ENCODE data around the gene E2F6. TPM values are rescaled to one million over a fixed set of nuclear protein-coding genes. Genes with fewer than 3 reads are reported as not detected.

The E2F6 gene
- total and polyA plus RNA-seq, 2 of the 13 experiments (the other 11 are each of a cell fraction or from before 2014, with no cell fraction given) = 27.3 to 36.0 TPM

DNA sequence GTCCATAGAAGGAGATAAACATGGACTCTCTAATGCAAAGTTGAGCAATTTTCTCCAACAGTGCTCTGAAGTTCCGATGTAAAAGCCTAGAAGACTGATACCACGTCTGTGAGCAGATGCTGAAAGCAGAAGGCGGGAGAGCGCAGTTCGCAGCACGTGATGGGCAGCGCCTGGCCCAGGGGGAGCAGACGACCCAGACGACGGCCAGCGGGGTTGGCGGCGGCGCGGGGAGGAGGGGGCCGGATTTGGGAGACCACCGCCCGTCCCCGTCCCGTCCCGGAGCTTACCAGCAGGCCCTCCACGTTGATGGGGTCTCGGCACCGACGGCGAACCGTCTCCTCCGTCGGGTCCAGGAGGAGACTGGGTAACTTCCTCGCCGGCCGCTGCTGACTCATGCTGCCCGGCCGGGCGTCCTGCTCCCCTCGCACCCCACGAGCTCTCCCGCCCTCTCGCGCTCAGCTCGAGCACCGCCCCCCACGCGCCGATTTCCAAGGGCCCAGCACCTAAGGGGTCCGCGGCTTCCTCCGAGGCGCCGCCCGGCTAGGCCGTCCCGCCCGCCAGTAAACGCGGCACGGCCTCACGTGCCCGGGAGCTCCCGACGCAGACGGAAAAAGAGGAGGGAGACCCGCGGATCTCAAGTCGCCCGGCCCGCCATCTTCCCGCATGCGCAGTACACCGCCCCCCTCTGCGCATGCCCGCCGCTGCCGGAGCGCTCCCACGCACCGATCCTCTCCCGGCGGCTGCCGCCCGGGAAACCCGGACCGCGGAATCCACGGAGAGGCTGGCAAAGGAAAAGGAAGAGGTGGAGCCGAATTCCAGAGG is at the start of gene E2F6 (continued):
- TF ChIP-seq TIGD3 (CRISPR knock-in tag; IDR thresholded peaks at IDR 0.05; ENCODE audit: borderline replicate concordance) (peak; percentile 96), ATRX (CRISPR knock-in tag; IDR thresholded peaks at IDR 0.05; ENCODE audit: borderline replicate concordance) (no peak; the same call in 1 of the 2 replicates), CCDC6 (CRISPR knock-in tag; IDR thresholded peaks at IDR 0.05) (peak; percentile 98), ZNF180 (CRISPR knock-in tag; IDR thresholded peaks at IDR 0.05; ENCODE audit: borderline replicate concordance, low read depth) (peak; percentile 75), MXD4 (CRISPR knock-in tag; IDR thresholded peaks at IDR 0.05) (peak; percentile 97), ADNP (CRISPR knock-in tag; IDR thresholded peaks at IDR 0.05) (peak; percentile 13; the same call in 1 of the 2 replicates), SNRNP70 (IDR thresholded peaks at IDR 0.05; ENCODE audit: low read depth, low read length) (no peak), MBD4 (IDR thresholded peaks at IDR 0.05; ENCODE audit: borderline replicate concordance, low read length) (no peak), MEF2D (CRISPR knock-in tag; IDR thresholded peaks at IDR 0.05) (peak; percentile 88), THYN1 (CRISPR knock-in tag; IDR thresholded peaks at IDR 0.05; ENCODE audit: borderline replicate concordance, low read depth) (no peak; the same call in 1 of the 2 replicates), ZNF720 (CRISPR knock-in tag; IDR thresholded peaks at IDR 0.05) (0 out of 2 replicates have a peak, but pooled peaks have one; percentile 62), ZNF431 (CRISPR knock-in tag; IDR thresholded peaks at IDR 0.05; ENCODE audit: borderline replicate concordance, low read depth) (peak; percentile 99), ZNF225 (CRISPR knock-in tag; IDR thresholded peaks at IDR 0.05) (peak; percentile 100), EHMT2 (IDR thresholded peaks at IDR 0.05; ENCODE audit: borderline replicate concordance, low read depth, low read length) (no peak), ZNF878 (CRISPR knock-in tag; IDR thresholded peaks at IDR 0.05) (peak; percentile 98), MIER2 (CRISPR knock-in tag; IDR thresholded peaks at IDR 0.05) (peak; percentile 74), TRIM24 (CRISPR knock-in tag; IDR thresholded peaks at IDR 0.05) (peak; percentile 39; the same call in 1 of the 2 replicates), RAD51 (IDR thresholded peaks at IDR 0.05; ENCODE audit: borderline replicate concordance) (0 out of 2 replicates have a peak, but pooled peaks have one; percentile 6), PHF8 (CRISPR knock-in tag; IDR thresholded peaks at IDR 0.05) (peak; percentile 88), KLF6 (CRISPR knock-in tag; IDR thresholded peaks at IDR 0.05) (peak; percentile 97), EZH2 (conservative IDR thresholded peaks at IDR 0.05; ENCODE audit: low read depth, low read length) (no peak), POLR2AphosphoS5 (IDR thresholded peaks at IDR 0.05; ENCODE audit: low read depth, low read length) (peak; percentile 64)
- TF ChIP-seq, protein P1, sequence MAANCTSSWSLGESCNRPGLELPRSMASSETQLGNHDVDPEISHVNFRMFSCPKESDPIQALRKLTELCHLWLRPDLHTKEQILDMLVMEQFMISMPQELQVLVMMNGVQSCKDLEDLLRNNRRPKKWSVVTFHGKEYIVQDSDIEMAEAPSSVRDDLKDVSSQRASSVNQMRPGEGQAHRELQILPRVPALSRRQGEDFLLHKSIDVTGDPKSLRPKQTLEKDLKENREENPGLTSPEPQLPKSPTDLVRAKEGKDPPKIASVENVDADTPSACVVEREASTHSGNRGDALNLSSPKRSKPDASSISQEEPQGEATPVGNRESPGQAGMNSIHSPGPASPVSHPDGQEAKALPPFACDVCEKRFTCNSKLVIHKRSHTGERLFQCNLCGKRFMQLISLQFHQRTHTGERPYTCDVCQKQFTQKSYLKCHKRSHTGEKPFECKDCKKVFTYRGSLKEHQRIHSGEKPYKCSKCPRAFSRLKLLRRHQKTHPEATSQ (CRISPR knock-in tag; IDR thresholded peaks at IDR 0.05; ENCODE audit: borderline replicate concordance) = peak; percentile 99
- TF ChIP-seq, protein P2, sequence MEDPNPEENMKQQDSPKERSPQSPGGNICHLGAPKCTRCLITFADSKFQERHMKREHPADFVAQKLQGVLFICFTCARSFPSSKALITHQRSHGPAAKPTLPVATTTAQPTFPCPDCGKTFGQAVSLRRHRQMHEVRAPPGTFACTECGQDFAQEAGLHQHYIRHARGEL (CRISPR knock-in tag; IDR thresholded peaks at IDR 0.05) = peak; percentile 94
- TF ChIP-seq, protein P3, sequence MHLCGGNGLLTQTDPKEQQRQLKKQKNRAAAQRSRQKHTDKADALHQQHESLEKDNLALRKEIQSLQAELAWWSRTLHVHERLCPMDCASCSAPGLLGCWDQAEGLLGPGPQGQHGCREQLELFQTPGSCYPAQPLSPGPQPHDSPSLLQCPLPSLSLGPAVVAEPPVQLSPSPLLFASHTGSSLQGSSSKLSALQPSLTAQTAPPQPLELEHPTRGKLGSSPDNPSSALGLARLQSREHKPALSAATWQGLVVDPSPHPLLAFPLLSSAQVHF (CRISPR knock-in tag; IDR thresholded peaks at IDR 0.05) = peak; percentile 99
- TF ChIP-seq, protein P4, sequence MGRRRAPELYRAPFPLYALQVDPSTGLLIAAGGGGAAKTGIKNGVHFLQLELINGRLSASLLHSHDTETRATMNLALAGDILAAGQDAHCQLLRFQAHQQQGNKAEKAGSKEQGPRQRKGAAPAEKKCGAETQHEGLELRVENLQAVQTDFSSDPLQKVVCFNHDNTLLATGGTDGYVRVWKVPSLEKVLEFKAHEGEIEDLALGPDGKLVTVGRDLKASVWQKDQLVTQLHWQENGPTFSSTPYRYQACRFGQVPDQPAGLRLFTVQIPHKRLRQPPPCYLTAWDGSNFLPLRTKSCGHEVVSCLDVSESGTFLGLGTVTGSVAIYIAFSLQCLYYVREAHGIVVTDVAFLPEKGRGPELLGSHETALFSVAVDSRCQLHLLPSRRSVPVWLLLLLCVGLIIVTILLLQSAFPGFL (CRISPR knock-in tag; IDR thresholded peaks at IDR 0.05) = peak; percentile 90; the same call in 1 of the 2 replicates

Measured in HepG2 (cell line).